Right atrium auricular region (tissue), 2 donors: ENCODE data around the gene BRD3OS. TPM values are rescaled to one million over a fixed set of nuclear protein-coding genes. Genes with fewer than 3 reads are reported as not detected.

ENCODE experiments used
- DNase-seq: peaks from one replicate; pipeline ENCODE4 v3.0.0-alpha.2; 2019; ENCODE audit warnings: low spot score
- H3K27ac ChIP-seq, 2 donors: fragments of 200-600 bp; sonication (generic); 1 replicate in 1 of 2; 2 replicates in 1 of 2; pipeline ENCODE4 v1.5.1; 2016 to 2019
- H3K27me3 ChIP-seq, 2 donors: fragments of 200-600 bp; sonication (generic); one replicate each; pipeline versions ENCODE4 v1.5.1 to v1.6.0; 2017 to 2019
- H3K36me3 ChIP-seq: fragments of 200-600 bp; sonication (generic); one replicate; pipeline ENCODE4 v1.5.1; 2016
- H3K4me1 ChIP-seq, 2 donors: fragments of 200-600 bp; sonication (generic); one replicate each; pipeline versions ENCODE4 v1.5.1 to v1.6.0; 2017 to 2019
- H3K4me3 ChIP-seq, 2 donors: fragments of 200-600 bp; sonication (generic); 1 replicate in 1 of 2; 2 replicates in 1 of 2; pipeline ENCODE4 v1.5.1; 2017 to 2019; ENCODE audit warnings: mild to moderate bottlenecking in 1 of 2, moderate library complexity in 1 of 2
- H3K9me3 ChIP-seq, 2 donors: fragments of 200-600 bp; sonication (generic); one replicate each; pipeline ENCODE4 v1.5.1; 2019
- total RNA-seq, 2 donors: library from RNA; depleted of rRNA; stranded (reverse); fragments of >200 nt; gene quantifications; one replicate each; pipeline ENCODE4 v1.1.0, GENCODE V29; 2016
- TF ChIP-seq, protein P1 (sequence below), 2 donors: fragments of 200-600 bp; sonication (generic); IDR thresholded peaks; one replicate each; pipeline ENCODE4 v1.5.1; 2019; ENCODE audit warnings: antibody characterized with exemption in 2 of 2

Gene BRD3OS
- total RNA-seq, 2 donors from 2014 or later = 7.8 to 11.2 TPM

DNA sequence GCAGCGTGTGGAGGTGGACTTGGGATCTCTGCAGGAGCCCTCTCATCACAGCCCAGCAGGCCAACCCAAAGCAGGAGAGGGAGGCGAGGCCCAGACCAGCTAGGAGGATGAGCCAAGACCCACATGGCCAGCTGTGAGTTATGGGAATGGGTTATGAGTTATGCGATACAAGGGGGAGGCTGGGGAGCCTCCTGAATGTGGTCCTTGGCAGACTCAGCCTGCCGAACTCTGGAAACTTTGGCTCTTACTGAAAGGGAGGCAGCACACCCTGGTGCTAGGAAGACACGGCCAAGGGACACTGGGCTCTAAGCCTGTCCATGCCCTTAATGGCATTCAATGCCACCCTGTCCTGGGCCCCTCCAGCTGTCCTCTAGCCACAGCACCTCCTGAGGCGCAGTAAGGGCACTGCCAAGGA lies 25.4 kb upstream of the BRD3OS start:
- H3K27ac ChIP-seq = no peak overlapping the region
- no peaks in the 10 kb centered on the region for H3K9me3 ChIP-seq
- no peaks in the 10 kb centered on the region for H3K36me3 ChIP-seq
- TF ChIP-seq, protein P1, sequence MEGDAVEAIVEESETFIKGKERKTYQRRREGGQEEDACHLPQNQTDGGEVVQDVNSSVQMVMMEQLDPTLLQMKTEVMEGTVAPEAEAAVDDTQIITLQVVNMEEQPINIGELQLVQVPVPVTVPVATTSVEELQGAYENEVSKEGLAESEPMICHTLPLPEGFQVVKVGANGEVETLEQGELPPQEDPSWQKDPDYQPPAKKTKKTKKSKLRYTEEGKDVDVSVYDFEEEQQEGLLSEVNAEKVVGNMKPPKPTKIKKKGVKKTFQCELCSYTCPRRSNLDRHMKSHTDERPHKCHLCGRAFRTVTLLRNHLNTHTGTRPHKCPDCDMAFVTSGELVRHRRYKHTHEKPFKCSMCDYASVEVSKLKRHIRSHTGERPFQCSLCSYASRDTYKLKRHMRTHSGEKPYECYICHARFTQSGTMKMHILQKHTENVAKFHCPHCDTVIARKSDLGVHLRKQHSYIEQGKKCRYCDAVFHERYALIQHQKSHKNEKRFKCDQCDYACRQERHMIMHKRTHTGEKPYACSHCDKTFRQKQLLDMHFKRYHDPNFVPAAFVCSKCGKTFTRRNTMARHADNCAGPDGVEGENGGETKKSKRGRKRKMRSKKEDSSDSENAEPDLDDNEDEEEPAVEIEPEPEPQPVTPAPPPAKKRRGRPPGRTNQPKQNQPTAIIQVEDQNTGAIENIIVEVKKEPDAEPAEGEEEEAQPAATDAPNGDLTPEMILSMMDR (IDR thresholded peaks at IDR 0.05) = no peak
- H3K4me3 ChIP-seq = no peak overlapping the region
- H3K4me1 ChIP-seq = peaks cover 0 to 4% of the 10 kb centered on the region in 2 donors
- no peak for DNase-seq
- no peaks in the 10 kb centered on the region for H3K27me3 ChIP-seq

DNA sequence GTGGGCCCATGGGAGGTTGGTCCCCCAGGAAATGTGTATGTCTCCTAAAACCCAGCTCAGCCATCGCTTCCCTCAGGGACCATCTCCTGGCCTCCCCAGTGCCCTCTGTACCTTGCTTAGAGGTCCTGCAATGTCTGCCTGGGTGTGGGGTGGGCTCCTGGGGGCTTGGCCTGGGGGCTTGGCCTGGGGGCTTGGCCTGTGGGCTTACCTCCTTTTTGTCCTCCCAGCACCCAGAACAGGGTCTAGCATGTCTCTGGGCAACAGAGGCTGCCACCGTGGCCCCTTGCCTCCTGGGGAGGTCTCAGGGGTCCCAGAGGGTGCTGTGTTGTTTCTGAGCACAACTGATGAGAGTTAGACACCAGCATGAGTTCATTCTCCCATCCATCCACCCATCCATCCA lies 22.5 kb upstream of the BRD3OS start:
- Histone ChIP-seq H3K27me3 (no peaks in the 10 kb centered on the region), H3K4me1 (peaks cover 0 to 4% of the 10 kb centered on the region in 2 donors), H3K27ac (no peak overlapping the region), H3K9me3 (no peaks in the 10 kb centered on the region), H3K4me3 (no peak overlapping the region), H3K36me3 (no peaks in the 10 kb centered on the region)
- TF ChIP-seq, protein P1 (IDR thresholded peaks at IDR 0.05) = no peak
- DNase-seq = no peak

DNA sequence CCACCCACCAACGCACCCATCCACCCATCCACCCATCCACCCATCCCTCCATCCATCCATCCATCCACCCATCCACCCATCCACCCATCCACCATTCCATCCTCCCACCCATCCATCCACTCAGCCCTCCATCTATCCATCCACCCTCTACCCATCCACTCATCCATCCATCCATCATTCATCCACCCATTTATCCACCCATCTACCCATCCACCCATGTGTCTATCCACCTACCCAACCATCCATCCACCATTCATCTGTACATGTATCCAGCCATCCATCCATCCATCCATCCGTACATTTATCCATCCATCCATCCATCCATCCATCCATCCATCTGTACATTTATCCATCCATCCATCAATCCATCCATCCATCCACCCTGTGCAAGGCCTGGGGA lies 22.0 kb upstream of the BRD3OS start:
- Histone ChIP-seq H3K4me3 (no peak overlapping the region), H3K27me3 (no peaks in the 10 kb centered on the region), H3K36me3 (no peaks in the 10 kb centered on the region), H3K9me3 (no peaks in the 10 kb centered on the region), H3K4me1 (peaks cover 0 to 4% of the 10 kb centered on the region in 2 donors), H3K27ac (no peak overlapping the region)
- no peak for DNase-seq
- TF ChIP-seq, protein P1 (IDR thresholded peaks at IDR 0.05) = no peak

DNA sequence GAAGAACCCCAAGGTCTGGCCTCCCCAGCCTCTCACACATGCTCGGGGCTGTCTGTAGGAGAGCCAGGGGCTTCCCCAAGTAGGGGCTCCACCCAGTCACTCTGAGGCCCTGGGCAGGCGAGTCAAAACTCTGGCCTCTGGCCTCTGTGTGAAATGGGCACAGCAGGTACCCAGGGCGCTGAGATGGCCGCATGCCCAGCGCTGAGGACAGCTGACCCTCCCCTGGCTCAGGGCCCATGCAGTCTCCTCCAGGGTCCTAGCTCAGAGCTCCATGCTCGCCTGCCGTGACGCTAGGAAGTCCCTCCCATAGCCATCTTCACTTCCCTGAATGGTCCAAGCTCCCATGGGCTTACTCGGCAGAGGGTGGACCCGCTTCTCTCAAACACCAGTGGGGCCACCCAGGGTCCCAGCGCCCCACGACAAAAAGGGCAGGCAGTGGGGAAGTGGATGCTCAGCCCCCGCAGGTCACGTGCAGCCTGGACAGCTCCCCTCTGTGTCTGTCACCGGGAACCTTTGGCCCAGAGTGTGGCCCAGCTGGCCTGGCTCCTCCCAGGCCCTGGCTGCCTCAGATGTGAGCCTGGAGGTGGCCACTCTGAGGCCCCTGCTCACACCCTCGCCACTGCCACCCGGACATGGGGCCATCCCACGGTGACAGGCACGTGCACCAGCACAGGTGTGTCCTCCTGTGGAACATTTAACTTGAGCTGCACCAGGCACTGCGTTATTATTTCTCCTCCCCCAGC lies 21.0 kb upstream of the BRD3OS start:
- Histone ChIP-seq H3K9me3 (no peaks in the 10 kb centered on the region), H3K27me3 (no peaks in the 10 kb centered on the region), H3K4me3 (no peak overlapping the region), H3K27ac (no peak overlapping the region), H3K36me3 (no peaks in the 10 kb centered on the region), H3K4me1 (peaks cover 0 to 4% of the 10 kb centered on the region in 2 donors)
- TF ChIP-seq, protein P1 (IDR thresholded peaks at IDR 0.05) = no peak
- no peak for DNase-seq

DNA sequence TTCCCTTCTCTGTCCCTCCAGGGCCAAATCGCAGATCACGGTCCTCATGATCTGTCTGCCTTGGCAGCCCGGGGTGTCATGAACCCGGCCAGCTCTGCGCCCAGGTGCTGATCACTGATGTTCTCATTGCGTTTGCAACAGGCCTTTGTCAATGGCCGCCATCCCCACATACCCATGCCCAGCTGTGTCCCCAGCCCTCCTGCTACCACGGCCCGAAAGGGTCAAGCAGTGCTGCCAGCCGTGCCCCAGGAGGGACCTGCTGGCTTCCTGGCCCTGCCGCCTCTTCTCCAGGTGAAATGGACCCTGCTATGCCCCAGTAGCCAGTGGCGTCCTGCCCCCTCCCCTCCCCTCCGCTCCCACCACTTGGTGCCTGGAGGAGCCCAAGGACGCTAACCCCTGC lies 20.4 kb upstream of the BRD3OS start:
- Histone ChIP-seq H3K27me3 (no peaks in the 10 kb centered on the region), H3K4me1 (peaks cover 0 to 2% of the 10 kb centered on the region in 2 donors), H3K36me3 (no peaks in the 10 kb centered on the region), H3K9me3 (no peaks in the 10 kb centered on the region), H3K4me3 (no peak overlapping the region), H3K27ac (no peak overlapping the region)
- no peak for DNase-seq
- TF ChIP-seq, protein P1 (IDR thresholded peaks at IDR 0.05) = no peak

DNA sequence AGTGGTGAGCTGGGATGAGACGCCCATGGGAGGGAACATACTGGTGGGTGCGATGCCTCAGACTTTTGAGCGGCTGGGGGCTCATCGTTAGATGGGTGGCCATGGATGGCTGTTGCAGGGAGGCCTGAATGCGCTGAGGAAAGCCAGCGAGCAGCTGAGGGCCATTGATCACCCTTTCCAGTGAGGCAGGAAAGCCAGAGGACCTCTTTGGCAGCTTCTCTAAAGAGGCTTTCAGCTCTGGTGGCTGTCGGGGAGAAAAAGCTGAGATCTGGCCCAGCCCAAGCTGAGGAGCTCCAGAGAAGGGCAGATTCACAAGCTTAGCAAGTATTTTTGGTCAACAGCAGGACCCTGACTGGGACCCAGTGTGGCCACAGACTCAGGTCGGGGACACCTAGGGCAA lies 19.9 kb upstream of the BRD3OS start:
- H3K4me1 ChIP-seq = no peaks in the 10 kb centered on the region
- H3K36me3 ChIP-seq = no peaks in the 10 kb centered on the region
- no peaks in the 10 kb centered on the region for H3K9me3 ChIP-seq
- no peak for DNase-seq
- no peak overlapping the region for H3K27ac ChIP-seq
- TF ChIP-seq, protein P1 (IDR thresholded peaks at IDR 0.05) = no peak
- no peak overlapping the region for H3K4me3 ChIP-seq
- H3K27me3 ChIP-seq = no peaks in the 10 kb centered on the region
